Loucy (cell line): ENCODE results near the gene NUP88.

Experiments used
- CTCF ChIP-seq: fragments of 200-600 bp; sonication (generic); conservative IDR thresholded peaks from 2 replicates; pipeline ENCODE4 v1.5.1; 2014; ENCODE audit warnings: mild to moderate bottlenecking, antibody characterized with exemption, low read length
- EZH2phosphoT487 ChIP-seq: fragments of 200-600 bp; IDR thresholded peaks from 2 replicates; pipeline ENCODE4 v1.6.1; 2018; ENCODE audit warnings: antibody characterized with exemption, mild to moderate bottlenecking, moderate library complexity, borderline replicate concordance

GRCh38 chr17:5361426-5361825, 58.0 kb downstream of the NUP88 start:
- no peak for TF ChIP-seq CTCF
- TF ChIP-seq EZH2phosphoT487, result no peak
